Liver (tissue), 9 donors: Measurements from ENCODE around the gene GPD2. TPM values are rescaled to one million over a fixed set of nuclear protein-coding genes. Genes with fewer than 3 reads are reported as not detected.

Experiments used
- DNase-seq: peaks from one replicate; pipeline ENCODE4 v3.0.0-alpha.2; 2017; ENCODE audit warnings: low spot score
- H3K27ac ChIP-seq, 2 donors: one replicate each; pipeline ENCODE4 v1.7.0; 2013; ENCODE audit warnings: inconsistent platforms in 2 of 2, low read length in 2 of 2, control low read depth in 1 of 2, low read depth in 1 of 2, mild to moderate bottlenecking in 1 of 2
- H3K27me3 ChIP-seq, 4 donors: one replicate each; pipeline versions ENCODE4 v1.6.1 to v1.7.0; 2013; ENCODE audit warnings: low read length in 3 of 4, inconsistent platforms in 1 of 4, mild to moderate bottlenecking in 1 of 4, moderate library complexity in 1 of 4; ENCODE audit not compliant: control insufficient read depth in 4 of 4, insufficient read depth in 4 of 4
- H3K36me3 ChIP-seq, 4 donors: one replicate each; pipeline versions ENCODE4 v1.6.1 to v1.7.0; 2013; ENCODE audit warnings: low read length in 3 of 4, mild to moderate bottlenecking in 3 of 4, low read depth in 1 of 4, moderate library complexity in 1 of 4; ENCODE audit not compliant: control insufficient read depth in 4 of 4, insufficient read depth in 3 of 4
- H3K4me1 ChIP-seq, 4 donors: one replicate each; pipeline versions ENCODE4 v1.6.1 to v1.7.0; 2013; ENCODE audit warnings: low read length in 3 of 4, mild to moderate bottlenecking in 3 of 4, moderate library complexity in 1 of 4; ENCODE audit not compliant: control insufficient read depth in 4 of 4, insufficient read depth in 4 of 4
- H3K4me3 ChIP-seq, 3 donors: one replicate each; pipeline versions ENCODE4 v1.6.1 to v1.7.0; 2013; ENCODE audit warnings: low read length in 3 of 3, control low read depth in 1 of 3, low read depth in 1 of 3, mild to moderate bottlenecking in 1 of 3
- H3K9ac ChIP-seq, 2 donors: one replicate each; pipeline ENCODE4 v1.7.0; 2013; ENCODE audit warnings: low read length in 2 of 2, mild to moderate bottlenecking in 2 of 2, moderate library complexity in 2 of 2, control low read depth in 1 of 2, low read depth in 1 of 2
- H3K9me3 ChIP-seq, 4 donors: one replicate each; pipeline versions ENCODE4 v1.6.1 to v1.7.0; 2013; ENCODE audit warnings: low read length in 3 of 4; ENCODE audit not compliant: control insufficient read depth in 4 of 4
- HNF4A ChIP-seq, 2 donors: conservative IDR thresholded peaks; 2 replicates each; pipeline ENCODE4 v1.6.1; 2016; ENCODE audit warnings: antibody characterized with exemption in 2 of 2, mild to moderate bottlenecking in 2 of 2
- HNF4G ChIP-seq: IDR thresholded peaks from 2 replicates; pipeline ENCODE4 v1.6.1; 2016; ENCODE audit warnings: antibody characterized with exemption
- JUND ChIP-seq, 2 donors: IDR thresholded peaks; 2 replicates each; pipeline ENCODE4 v1.6.1; 2016; ENCODE audit warnings: antibody characterized with exemption in 2 of 2
- MAX ChIP-seq: IDR thresholded peaks from 2 replicates; pipeline ENCODE4 v1.6.1; 2016; ENCODE audit warnings: antibody characterized with exemption
- NR2F2 ChIP-seq: IDR thresholded peaks from 2 replicates; pipeline ENCODE4 v1.6.1; 2016; ENCODE audit warnings: antibody characterized with exemption
- RAD21 ChIP-seq, 2 donors: IDR thresholded peaks; 2 replicates each; pipeline ENCODE4 v1.6.1; 2016; ENCODE audit warnings: antibody characterized with exemption in 2 of 2, mild to moderate bottlenecking in 2 of 2
- RXRA ChIP-seq, 2 donors: IDR thresholded peaks; 2 replicates each; pipeline ENCODE4 v1.6.1; 2017 to 2018; ENCODE audit warnings: antibody characterized with exemption in 2 of 2, mild to moderate bottlenecking in 1 of 2
- YY1 ChIP-seq: IDR thresholded peaks from 2 replicates; pipeline ENCODE4 v1.6.1; 2016; ENCODE audit warnings: antibody characterized with exemption, mild to moderate bottlenecking
- WGBS: extraction: QIAGEN DNeasy Blood & Tissue Kit; methylation state at CpG from one replicate; pipeline ENCODE4 v1.1.7; 2013; 5-methylcytosine and 5-hydroxymethylcytosine counted together
- polyA plus RNA-seq, 2 donors: library from polyadenylated mRNA; stranded (reverse) in 1 of 2; unstranded in 1 of 2; fragments of 200-250 nt in 1 of 2; fragments of >200 nt in 1 of 2; fragmentation: Nextera tagmentation in 1 of 2; extraction: Ambion mirVana in 1 of 2; gene quantifications; one replicate each; pipeline versions ENCODE4 v1.2.1 to v1.2.3, GENCODE V29; 2013 to 2015
- total RNA-seq, 2 donors: library from RNA; depleted of rRNA; stranded (reverse); fragments of >200 nt; gene quantifications; one replicate each; pipeline ENCODE4 v1.2.3, GENCODE V29; 2014
- donor health status: healthy.
- donor health status: healthy.
- donor health status: healthy.
- donor health status: healthy.
- donor health status: healthy.

GPD2 gene
- total and polyA plus RNA-seq, 4 donors = 1.4 to 14.3 (median 6.1) TPM

- no peak overlapping the region for H3K9ac ChIP-seq
- H3K9me3 ChIP-seq = no peaks in the 10 kb centered on the region
- TF ChIP-seq JUND (IDR thresholded peaks at IDR 0.05) = no peak
- TF ChIP-seq RXRA (IDR thresholded peaks at IDR 0.05) = peak; percentile 60 to 77
- peak; percentile 29 to 48 for TF ChIP-seq HNF4A (conservative IDR thresholded peaks at IDR 0.05)
- no peaks in the 10 kb centered on the region for H3K36me3 ChIP-seq
- no peak overlapping the region for H3K27ac ChIP-seq
- H3K4me3 ChIP-seq = no peak overlapping the region
- peaks cover 0 to 2% (median 0%) of the 10 kb centered on the region in 4 donors for H3K4me1 ChIP-seq
- 54% methylated on average over 4 of the region's 4 CpGs for WGBS
- no peaks in the 10 kb centered on the region for H3K27me3 ChIP-seq
- DNase-seq = no peak
Measured at GRCh38 chr2:156459720-156460119, 23.5 kb downstream of the GPD2 start.

GRCh38 chr2:156464106-156464505, 27.9 kb downstream of the GPD2 start:
- 76% methylated on average over 1 of the region's 1 CpG for WGBS

DNA sequence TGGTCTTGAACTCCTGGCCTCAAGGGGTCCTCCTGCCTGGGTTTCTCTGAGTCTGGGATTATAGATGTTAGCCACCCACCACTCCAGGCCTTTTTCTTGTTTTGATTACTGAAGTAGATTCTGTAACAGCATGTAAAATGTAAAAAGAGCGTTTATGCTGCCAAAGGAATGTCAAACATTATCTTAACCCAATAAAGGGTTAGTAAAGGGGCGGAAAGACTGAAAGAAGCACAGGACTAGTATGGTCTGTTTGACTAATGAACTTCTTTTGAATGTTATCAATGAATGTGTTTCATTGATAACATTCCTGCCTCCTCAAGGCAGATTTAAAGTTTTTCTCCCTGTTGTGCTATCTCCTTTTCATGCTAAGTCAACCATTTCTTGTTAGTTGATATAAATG, 29.4 kb downstream of the GPD2 start:
- TF ChIP-seq JUND (IDR thresholded peaks at IDR 0.05) = no peak
- H3K36me3 ChIP-seq = no peaks in the 10 kb centered on the region
- no peak overlapping the region for H3K27ac ChIP-seq
- H3K27me3 ChIP-seq = no peaks in the 10 kb centered on the region
- H3K4me1 ChIP-seq = peaks cover 0 to 2% (median 0%) of the 10 kb centered on the region in 4 donors
- H3K9ac ChIP-seq = no peak overlapping the region
- DNase-seq = no peak
- H3K9me3 ChIP-seq = no peaks in the 10 kb centered on the region
- no peak overlapping the region for H3K4me3 ChIP-seq
- 87% methylated on average over 2 of the region's 2 CpGs for WGBS

More at GRCh38 chr2:156464106-156464505, 27.9 kb downstream of the GPD2 start:
- Histone ChIP-seq H3K27ac (no peak overlapping the region), H3K4me3 (no peak overlapping the region), H3K4me1 (peaks cover 0 to 2% (median 0%) of the 10 kb centered on the region in 4 donors), H3K9ac (no peak overlapping the region), H3K27me3 (no peaks in the 10 kb centered on the region), H3K9me3 (no peaks in the 10 kb centered on the region), H3K36me3 (no peaks in the 10 kb centered on the region)
- TF ChIP-seq RAD21 (IDR thresholded peaks at IDR 0.05) = no peak
- no peak for TF ChIP-seq MAX
- no peak for DNase-seq

- no peak overlapping the region for H3K9ac ChIP-seq
- H3K27me3 ChIP-seq = no peaks in the 10 kb centered on the region
- WGBS = 52% methylated on average over 3 of the region's 3 CpGs
- H3K36me3 ChIP-seq = no peaks in the 10 kb centered on the region
- TF ChIP-seq MAX (no peak), NR2F2 (no peak), RXRA (IDR thresholded peaks at IDR 0.05) (no peak), RAD21 (IDR thresholded peaks at IDR 0.05) (no peak), HNF4A (conservative IDR thresholded peaks at IDR 0.05) (no peak), JUND (IDR thresholded peaks at IDR 0.05) (no peak), HNF4G (no peak), YY1 (no peak)
- H3K4me1 ChIP-seq = peaks cover 0 to 3% (median 0%) of the 10 kb centered on the region in 4 donors
- no peak for DNase-seq
- no peak overlapping the region for H3K27ac ChIP-seq
- no peaks in the 10 kb centered on the region for H3K9me3 ChIP-seq
- no peak overlapping the region for H3K4me3 ChIP-seq
Measured at GRCh38 chr2:156466739-156467405, 30.7 kb downstream of the GPD2 start.
